ENCODE measurements around the gene PPT1. TPM values are rescaled to one million over a fixed set of nuclear protein-coding genes. Genes with fewer than 3 reads are reported as not detected.

Gene PPT1
- total RNA-seq, 1 experiment from 2014 or later = 46.8 TPM

DNA sequence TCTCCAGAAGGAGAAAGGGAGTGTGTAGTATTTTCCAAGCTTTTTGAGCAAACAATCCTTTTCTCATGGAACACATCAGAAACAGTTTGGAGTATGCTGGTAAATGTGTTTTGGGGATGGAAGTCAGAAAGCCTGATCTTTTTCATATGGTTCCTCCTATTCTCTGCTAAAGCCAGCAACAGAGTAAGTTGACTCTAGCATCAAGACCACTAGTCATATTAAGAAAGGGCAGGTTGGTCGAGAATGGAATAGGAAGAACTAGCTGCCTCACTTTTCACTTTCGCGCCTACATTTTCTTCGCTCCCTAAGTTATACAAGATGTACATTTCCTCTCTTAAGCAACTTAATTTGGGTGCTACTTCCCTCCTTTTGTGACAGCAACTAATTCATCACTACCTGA, 24.0 kb downstream of the PPT1 start:
- H4K20me1 ChIP-seq (ENCODE audit: insufficient read depth) = no peaks in the 10 kb centered on the region
- no peak overlapping the region for H2AFZ ChIP-seq (ENCODE audit: low read depth, low read length, poor library complexity, severe bottlenecking)
- no peaks in the 10 kb centered on the region for H3K4me1 ChIP-seq (ENCODE audit: control insufficient read depth in 1 of 2, insufficient read depth in 2 of 2, low read length in 2 of 2)
- RAD21 ChIA-PET (ENCODE audit: low non-redundant PET in 1 of 2, low total read pairs in 2 of 2, uncharacterized antibody in 2 of 2, unreplicated experiment in 2 of 2) = no interaction called here
- H3K9me3 ChIP-seq (ENCODE audit: control insufficient read depth in 1 of 2, insufficient read depth in 1 of 2, low read depth in 1 of 2, low read length in 2 of 2) = no peaks in the 10 kb centered on the region
- H3K4me3 ChIP-seq (replicated peaks in 1 of 2; ENCODE audit: low read depth in 1 of 2, low read length in 2 of 2) = no peak overlapping the region
- POLR2A ChIA-PET = no interaction called here
- ATAC-seq (no peak), DNase-seq (ENCODE audit: low read depth, low spot score) (no peak)
- H3K4me2 ChIP-seq (ENCODE audit: low read length) = no peak overlapping the region
- H3K27ac ChIP-seq (ENCODE audit: low read depth, low read length) = no peak overlapping the region
- no peak overlapping the region for H3K9ac ChIP-seq (ENCODE audit: low read length)
- TF ChIP-seq SIN3A (IDR thresholded peaks at IDR 0.05; ENCODE audit: low read depth) = no peak
- TF ChIP-seq RAD21 (IDR thresholded peaks at IDR 0.05; ENCODE audit: low read depth) = no peak
- TF ChIP-seq FOSL1 (IDR thresholded peaks at IDR 0.05; ENCODE audit: low read depth) = no peak
- no peak for TF ChIP-seq POLR2AphosphoS5 (IDR thresholded peaks at IDR 0.05; ENCODE audit: low read depth, low read length)
- TF ChIP-seq POLR2A (IDR thresholded peaks at IDR 0.05; ENCODE audit: borderline replicate concordance, extremely low read depth, insufficient read depth, insufficient read length) = no peak
- no peak for TF ChIP-seq ZNF274 (IDR thresholded peaks at IDR 0.05; ENCODE audit: low read depth, low read length)
- TF ChIP-seq, protein P1, sequence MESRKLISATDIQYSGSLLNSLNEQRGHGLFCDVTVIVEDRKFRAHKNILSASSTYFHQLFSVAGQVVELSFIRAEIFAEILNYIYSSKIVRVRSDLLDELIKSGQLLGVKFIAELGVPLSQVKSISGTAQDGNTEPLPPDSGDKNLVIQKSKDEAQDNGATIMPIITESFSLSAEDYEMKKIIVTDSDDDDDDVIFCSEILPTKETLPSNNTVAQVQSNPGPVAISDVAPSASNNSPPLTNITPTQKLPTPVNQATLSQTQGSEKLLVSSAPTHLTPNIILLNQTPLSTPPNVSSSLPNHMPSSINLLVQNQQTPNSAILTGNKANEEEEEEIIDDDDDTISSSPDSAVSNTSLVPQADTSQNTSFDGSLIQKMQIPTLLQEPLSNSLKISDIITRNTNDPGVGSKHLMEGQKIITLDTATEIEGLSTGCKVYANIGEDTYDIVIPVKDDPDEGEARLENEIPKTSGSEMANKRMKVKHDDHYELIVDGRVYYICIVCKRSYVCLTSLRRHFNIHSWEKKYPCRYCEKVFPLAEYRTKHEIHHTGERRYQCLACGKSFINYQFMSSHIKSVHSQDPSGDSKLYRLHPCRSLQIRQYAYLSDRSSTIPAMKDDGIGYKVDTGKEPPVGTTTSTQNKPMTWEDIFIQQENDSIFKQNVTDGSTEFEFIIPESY (IDR thresholded peaks at IDR 0.05; ENCODE audit: extremely low read depth, insufficient replicate concordance, low read length) = no peak
- TF ChIP-seq TCF7L2 (IDR thresholded peaks at IDR 0.05; ENCODE audit: borderline replicate concordance, extremely low read depth, insufficient read depth, insufficient read length) = no peak
- no peak for TF ChIP-seq SRF (IDR thresholded peaks at IDR 0.05; ENCODE audit: low read depth)
- intact Hi-C loops (cut with micrococcal nuclease) = no loop called here
- no peaks in the 10 kb centered on the region for H3K9me2 ChIP-seq (ENCODE audit: insufficient read depth)
- H3K36me3 ChIP-seq (ENCODE audit: control insufficient read depth in 1 of 2, insufficient read depth in 2 of 2, low read length in 2 of 2) = peaks cover 56 to 60% of the 10 kb centered on the region in 2 experiments
- no peaks in the 10 kb centered on the region for H3K27me3 ChIP-seq (ENCODE audit: insufficient read depth, low read length)
- H3K79me2 ChIP-seq (ENCODE audit: insufficient read depth, low read length) = no peaks in the 10 kb centered on the region
- CTCF ChIA-PET = no interaction called here
- TSS peak; percentile 45 for BruUV-seq (replicated peaks)

DNA sequence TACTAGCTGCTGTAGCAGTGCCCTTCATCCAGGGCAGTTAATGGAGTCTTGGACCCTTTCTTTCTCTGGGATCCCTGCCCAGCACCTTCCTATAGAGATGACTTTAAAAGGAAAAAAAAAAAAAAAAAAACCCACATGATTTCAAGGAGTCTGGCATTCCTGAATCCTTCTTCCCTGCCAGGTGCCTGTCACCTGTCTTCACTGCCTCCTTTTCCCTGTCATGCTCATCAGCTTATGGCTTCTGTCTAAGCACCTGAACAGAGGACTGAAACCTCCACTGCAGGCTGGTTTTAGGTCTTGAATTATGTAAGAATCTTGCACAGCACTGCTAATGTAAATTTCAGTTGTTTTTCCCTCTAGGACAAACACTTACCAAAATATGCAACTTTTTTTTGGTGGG, 24.9 kb downstream of the PPT1 start:
- Histone ChIP-seq H3K27me3 (ENCODE audit: insufficient read depth, low read length) (no peaks in the 10 kb centered on the region), H2AFZ (ENCODE audit: low read depth, low read length, poor library complexity, severe bottlenecking) (no peak overlapping the region), H3K9ac (ENCODE audit: low read length) (no peak overlapping the region), H3K4me1 (ENCODE audit: control insufficient read depth in 1 of 2, insufficient read depth in 2 of 2, low read length in 2 of 2) (no peaks in the 10 kb centered on the region), H3K4me3 (replicated peaks in 1 of 2; ENCODE audit: low read depth in 1 of 2, low read length in 2 of 2) (no peak overlapping the region), H3K36me3 (ENCODE audit: control insufficient read depth in 1 of 2, insufficient read depth in 2 of 2, low read length in 2 of 2) (peaks cover 52 to 54% of the 10 kb centered on the region in 2 experiments), H4K20me1 (ENCODE audit: insufficient read depth) (no peaks in the 10 kb centered on the region), H3K9me3 (ENCODE audit: control insufficient read depth in 1 of 2, insufficient read depth in 1 of 2, low read depth in 1 of 2, low read length in 2 of 2) (no peaks in the 10 kb centered on the region), H3K9me2 (ENCODE audit: insufficient read depth) (no peaks in the 10 kb centered on the region), H3K27ac (ENCODE audit: low read depth, low read length) (no peak overlapping the region), H3K4me2 (ENCODE audit: low read length) (no peak overlapping the region), H3K79me2 (ENCODE audit: insufficient read depth, low read length) (no peaks in the 10 kb centered on the region)
- BruUV-seq (replicated peaks) = TSS peak; percentile 58
- ATAC-seq (no peak), DNase-seq (ENCODE audit: low read depth, low spot score) (no peak)
- ChIA-PET RAD21 (ENCODE audit: low non-redundant PET in 1 of 2, low total read pairs in 2 of 2, uncharacterized antibody in 2 of 2, unreplicated experiment in 2 of 2) (no interaction called here), CTCF (no interaction called here), POLR2A (interaction anchor here (0.6 kb wide), 1 partner anchor 27 kb away, joined by 6 read pairs; no protein-coding TSS in a partner anchor)
- intact Hi-C loops (cut with micrococcal nuclease) = no loop called here
- no peak for TF ChIP-seq EGR1 (IDR thresholded peaks at IDR 0.05; ENCODE audit: low read depth)
- TF ChIP-seq, protein P2, sequence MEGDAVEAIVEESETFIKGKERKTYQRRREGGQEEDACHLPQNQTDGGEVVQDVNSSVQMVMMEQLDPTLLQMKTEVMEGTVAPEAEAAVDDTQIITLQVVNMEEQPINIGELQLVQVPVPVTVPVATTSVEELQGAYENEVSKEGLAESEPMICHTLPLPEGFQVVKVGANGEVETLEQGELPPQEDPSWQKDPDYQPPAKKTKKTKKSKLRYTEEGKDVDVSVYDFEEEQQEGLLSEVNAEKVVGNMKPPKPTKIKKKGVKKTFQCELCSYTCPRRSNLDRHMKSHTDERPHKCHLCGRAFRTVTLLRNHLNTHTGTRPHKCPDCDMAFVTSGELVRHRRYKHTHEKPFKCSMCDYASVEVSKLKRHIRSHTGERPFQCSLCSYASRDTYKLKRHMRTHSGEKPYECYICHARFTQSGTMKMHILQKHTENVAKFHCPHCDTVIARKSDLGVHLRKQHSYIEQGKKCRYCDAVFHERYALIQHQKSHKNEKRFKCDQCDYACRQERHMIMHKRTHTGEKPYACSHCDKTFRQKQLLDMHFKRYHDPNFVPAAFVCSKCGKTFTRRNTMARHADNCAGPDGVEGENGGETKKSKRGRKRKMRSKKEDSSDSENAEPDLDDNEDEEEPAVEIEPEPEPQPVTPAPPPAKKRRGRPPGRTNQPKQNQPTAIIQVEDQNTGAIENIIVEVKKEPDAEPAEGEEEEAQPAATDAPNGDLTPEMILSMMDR (IDR thresholded peaks at IDR 0.05 in 2 of 3, conservative IDR thresholded peaks at IDR 0.05 in 1 of 3; ENCODE audit: borderline replicate concordance in 1 of 3, insufficient read depth in 1 of 3, low read depth in 2 of 3, low read length in 2 of 3) = no peak
- TF ChIP-seq YY1 (IDR thresholded peaks at IDR 0.05; ENCODE audit: extremely low read depth, insufficient replicate concordance, low read depth, low read length) = no peak
- no peak for TF ChIP-seq SIN3A (IDR thresholded peaks at IDR 0.05; ENCODE audit: low read depth)
- no peak for TF ChIP-seq ZFX (IDR thresholded peaks at IDR 0.05)
- no peak for TF ChIP-seq SP1 (IDR thresholded peaks at IDR 0.05; ENCODE audit: low read depth)
- no peak for TF ChIP-seq CBX3 (IDR thresholded peaks at IDR 0.05; ENCODE audit: low read depth)
- no peak for TF ChIP-seq EZH2 (IDR thresholded peaks at IDR 0.05)
- TF ChIP-seq RAD21 (IDR thresholded peaks at IDR 0.05; ENCODE audit: low read depth) = no peak
- no peak for TF ChIP-seq FOSL1 (IDR thresholded peaks at IDR 0.05; ENCODE audit: low read depth)
- TF ChIP-seq, protein P3, sequence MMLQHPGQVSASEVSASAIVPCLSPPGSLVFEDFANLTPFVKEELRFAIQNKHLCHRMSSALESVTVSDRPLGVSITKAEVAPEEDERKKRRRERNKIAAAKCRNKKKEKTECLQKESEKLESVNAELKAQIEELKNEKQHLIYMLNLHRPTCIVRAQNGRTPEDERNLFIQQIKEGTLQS (IDR thresholded peaks at IDR 0.05) = no peak
- no peak for TF ChIP-seq CEBPB (IDR thresholded peaks at IDR 0.05; ENCODE audit: low read depth)
- TF ChIP-seq MAX (IDR thresholded peaks at IDR 0.05) = no peak

Measured in HCT116 (cell line).